ENCODE measurements around the gene ROS1.

The ROS1 gene

GRCh38 chr6:117409863-117410262, 15.9 kb downstream of the ROS1 start:
- Histone ChIP-seq H3K36me3 (ENCODE audit: control insufficient read depth, insufficient read depth, low read length) (no peaks in the 10 kb centered on the region), H3K4me3 (replicated peaks; ENCODE audit: low read depth, low read length) (no peak overlapping the region), H3K27me3 (replicated peaks; ENCODE audit: control insufficient read depth, insufficient read depth, low read length) (no peaks in the 10 kb centered on the region; the same call in 1 of the 2 replicates)
- DNase-seq (ENCODE audit: extremely low read depth, insufficient read length) = no peak
- TF ChIP-seq CTCF (IDR thresholded peaks at IDR 0.05; ENCODE audit: insufficient read depth, low read length, poor library complexity, severe bottlenecking) = no peak

- DNase-seq (ENCODE audit: extremely low read depth, insufficient read length) = no peak
- Histone ChIP-seq H3K4me3 (replicated peaks; ENCODE audit: low read depth, low read length) (no peak overlapping the region), H3K36me3 (ENCODE audit: control insufficient read depth, insufficient read depth, low read length) (no peaks in the 10 kb centered on the region), H3K27me3 (replicated peaks; ENCODE audit: control insufficient read depth, insufficient read depth, low read length) (no peaks in the 10 kb centered on the region; the same call in 1 of the 2 replicates)
- TF ChIP-seq CTCF (IDR thresholded peaks at IDR 0.05; ENCODE audit: insufficient read depth, low read length, poor library complexity, severe bottlenecking) = no peak
Measured at GRCh38 chr6:117409420-117409819, 16.3 kb downstream of the ROS1 start.

GRCh38 chr6:117404548-117404947, 21.2 kb downstream of the ROS1 start:
- no peaks in the 10 kb centered on the region for H3K27me3 ChIP-seq (replicated peaks; ENCODE audit: control insufficient read depth, insufficient read depth, low read length)
- no peaks in the 10 kb centered on the region for H3K36me3 ChIP-seq (ENCODE audit: control insufficient read depth, insufficient read depth, low read length)
- H3K4me3 ChIP-seq (replicated peaks; ENCODE audit: low read depth, low read length) = no peak overlapping the region
- TF ChIP-seq CTCF (IDR thresholded peaks at IDR 0.05; ENCODE audit: insufficient read depth, low read length, poor library complexity, severe bottlenecking) = no peak
- DNase-seq (ENCODE audit: extremely low read depth, insufficient read length) = no peak

GRCh38 chr6:117401799-117402198, 23.9 kb downstream of the ROS1 start:
- Histone ChIP-seq H3K36me3 (ENCODE audit: control insufficient read depth, insufficient read depth, low read length) (no peaks in the 10 kb centered on the region), H3K4me3 (replicated peaks; ENCODE audit: low read depth, low read length) (no peak overlapping the region), H3K27me3 (replicated peaks; ENCODE audit: control insufficient read depth, insufficient read depth, low read length) (no peaks in the 10 kb centered on the region)
- no peak for DNase-seq (ENCODE audit: extremely low read depth, insufficient read length)
- no peak for TF ChIP-seq CTCF (IDR thresholded peaks at IDR 0.05; ENCODE audit: insufficient read depth, low read length, poor library complexity, severe bottlenecking)

GRCh38 chr6:117399924-117400323, 25.8 kb downstream of the ROS1 start:
- Histone ChIP-seq H3K4me3 (replicated peaks; ENCODE audit: low read depth, low read length) (no peak overlapping the region), H3K27me3 (replicated peaks; ENCODE audit: control insufficient read depth, insufficient read depth, low read length) (no peaks in the 10 kb centered on the region), H3K36me3 (ENCODE audit: control insufficient read depth, insufficient read depth, low read length) (no peaks in the 10 kb centered on the region)
- no peak for DNase-seq (ENCODE audit: extremely low read depth, insufficient read length)
- no peak for TF ChIP-seq CTCF (IDR thresholded peaks at IDR 0.05; ENCODE audit: insufficient read depth, low read length, poor library complexity, severe bottlenecking)

- DNase-seq (ENCODE audit: extremely low read depth, insufficient read length) = no peak
- H3K36me3 ChIP-seq (ENCODE audit: control insufficient read depth, insufficient read depth, low read length) = no peaks in the 10 kb centered on the region
- no peak for TF ChIP-seq CTCF (IDR thresholded peaks at IDR 0.05; ENCODE audit: insufficient read depth, low read length, poor library complexity, severe bottlenecking)
Measured at GRCh38 chr6:117399126-117399525, 26.6 kb downstream of the ROS1 start.

More at GRCh38 chr6:117399126-117399525, 26.6 kb downstream of the ROS1 start:
- Histone ChIP-seq H3K4me3 (replicated peaks; ENCODE audit: low read depth, low read length) (no peak overlapping the region), H3K27me3 (replicated peaks; ENCODE audit: control insufficient read depth, insufficient read depth, low read length) (no peaks in the 10 kb centered on the region)
